SK-N-SH (cell line): ENCODE measurements around the gene TC2N.

Experiments used
- EZH2phosphoT487 ChIP-seq: fragments of 200-600 bp; sonication (generic); IDR thresholded peaks from 2 replicates; pipeline ENCODE4 v1.6.1; 2017; ENCODE audit warnings: low read depth, mixed run types, mild to moderate bottlenecking, antibody characterized with exemption, moderate library complexity, borderline replicate concordance
- MAX ChIP-seq: IDR thresholded peaks from 2 replicates; pipeline ENCODE4 v1.4.0; 2012; ENCODE audit warnings: low read depth
- NRF1 ChIP-seq: IDR thresholded peaks from 2 replicates; pipeline ENCODE4 v1.6.1; 2012; ENCODE audit warnings: low read depth, mild to moderate bottlenecking, low read length
- PBX3 ChIP-seq: IDR thresholded peaks from 2 replicates; pipeline ENCODE4; 2012
- POLR2AphosphoS5 ChIP-seq: IDR thresholded peaks from 2 replicates; pipeline ENCODE4 v1.6.1; 2012; ENCODE audit warnings: low read depth, low read length
- REST ChIP-seq: IDR thresholded peaks from 2 replicates; pipeline ENCODE4 v1.6.1; 2012; ENCODE audit warnings: mild to moderate bottlenecking, low read depth, low read length, moderate library complexity
- RXRA ChIP-seq: IDR thresholded peaks from 2 replicates; pipeline ENCODE4 v1.4.0; 2012; ENCODE audit warnings: low read depth, mild to moderate bottlenecking, borderline replicate concordance
- SIN3A ChIP-seq: IDR thresholded peaks from 2 replicates; pipeline ENCODE4 v1.6.1; 2012; ENCODE audit warnings: low read depth, mild to moderate bottlenecking, low read length, moderate library complexity, borderline replicate concordance
- USF2 ChIP-seq: fragments of 150-350 bp; IDR thresholded peaks from 2 replicates; pipeline ENCODE4 v1.6.1; 2017; ENCODE audit warnings: antibody characterized with exemption, low read length, low read depth, borderline replicate concordance
- YY1 ChIP-seq: IDR thresholded peaks from 2 replicates; pipeline ENCODE4 v1.4.0; 2012; ENCODE audit warnings: low read depth, mild to moderate bottlenecking
- TF ChIP-seq, protein P1 (sequence below): fragments of 200-600 bp; sonication (generic); IDR thresholded peaks from 2 replicates; pipeline ENCODE4 v1.6.1; 2017; ENCODE audit warnings: antibody characterized with exemption, mild to moderate bottlenecking, moderate library complexity
- TF ChIP-seq, protein P2 (sequence below): IDR thresholded peaks from 2 replicates; pipeline ENCODE4 v1.4.0; 2012; ENCODE audit warnings: low read depth, borderline replicate concordance

- TF ChIP-seq, protein P1, sequence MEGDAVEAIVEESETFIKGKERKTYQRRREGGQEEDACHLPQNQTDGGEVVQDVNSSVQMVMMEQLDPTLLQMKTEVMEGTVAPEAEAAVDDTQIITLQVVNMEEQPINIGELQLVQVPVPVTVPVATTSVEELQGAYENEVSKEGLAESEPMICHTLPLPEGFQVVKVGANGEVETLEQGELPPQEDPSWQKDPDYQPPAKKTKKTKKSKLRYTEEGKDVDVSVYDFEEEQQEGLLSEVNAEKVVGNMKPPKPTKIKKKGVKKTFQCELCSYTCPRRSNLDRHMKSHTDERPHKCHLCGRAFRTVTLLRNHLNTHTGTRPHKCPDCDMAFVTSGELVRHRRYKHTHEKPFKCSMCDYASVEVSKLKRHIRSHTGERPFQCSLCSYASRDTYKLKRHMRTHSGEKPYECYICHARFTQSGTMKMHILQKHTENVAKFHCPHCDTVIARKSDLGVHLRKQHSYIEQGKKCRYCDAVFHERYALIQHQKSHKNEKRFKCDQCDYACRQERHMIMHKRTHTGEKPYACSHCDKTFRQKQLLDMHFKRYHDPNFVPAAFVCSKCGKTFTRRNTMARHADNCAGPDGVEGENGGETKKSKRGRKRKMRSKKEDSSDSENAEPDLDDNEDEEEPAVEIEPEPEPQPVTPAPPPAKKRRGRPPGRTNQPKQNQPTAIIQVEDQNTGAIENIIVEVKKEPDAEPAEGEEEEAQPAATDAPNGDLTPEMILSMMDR = no peak
- TF ChIP-seq RXRA = no peak
- TF ChIP-seq EZH2phosphoT487 = no peak
- no peak for TF ChIP-seq MAX
- no peak for TF ChIP-seq PBX3
- no peak for TF ChIP-seq POLR2AphosphoS5
- no peak for TF ChIP-seq REST
- TF ChIP-seq, protein P2, sequence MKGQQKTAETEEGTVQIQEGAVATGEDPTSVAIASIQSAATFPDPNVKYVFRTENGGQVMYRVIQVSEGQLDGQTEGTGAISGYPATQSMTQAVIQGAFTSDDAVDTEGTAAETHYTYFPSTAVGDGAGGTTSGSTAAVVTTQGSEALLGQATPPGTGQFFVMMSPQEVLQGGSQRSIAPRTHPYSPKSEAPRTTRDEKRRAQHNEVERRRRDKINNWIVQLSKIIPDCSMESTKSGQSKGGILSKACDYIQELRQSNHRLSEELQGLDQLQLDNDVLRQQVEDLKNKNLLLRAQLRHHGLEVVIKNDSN = no peak
- TF ChIP-seq NRF1 = no peak
- TF ChIP-seq YY1 = no peak
- no peak for TF ChIP-seq SIN3A
- TF ChIP-seq USF2 = no peak
Observed at GRCh38 chr14:91801358-91801757, 66.0 kb downstream of the TC2N start.
